HCT116 (cell line): Measurements from ENCODE around the gene TMEM132C. TPM values are rescaled to one million over a fixed set of nuclear protein-coding genes. Genes with fewer than 3 reads are reported as not detected.

ENCODE experiments used
- ATAC-seq: fragments of 200-7000 bp; cut with Tn5 transposase; 2 replicates; pipeline ENCODE4 v1.9.1; 2020; ENCODE audit warnings: mild to moderate bottlenecking, moderate library complexity
- BruUV-seq: library from RNA; stranded (reverse); fragments of 400-500 nt; replicated peaks from 2 replicates; lab custom pipeline; 2021; lab: Mats Ljungman, UMichigan
- CTCF ChIA-PET: fragments of 300-600 bp; sonication (Branson Sonifier 250); formaldehyde crosslinking; loops from one replicate; lab custom pipeline; 2021; ENCODE audit warnings: antibody characterized with exemption; lab: Charles Lee
- POLR2A ChIA-PET: fragments of 300-600, 350-600 bp; sonication (Branson Sonifier 250); formaldehyde crosslinking; loops from one replicate; lab custom pipeline; 2021; ENCODE audit warnings: antibody characterized with exemption; lab: Charles Lee
- RAD21 ChIA-PET, 2 experiments: fragments of 300-600 bp; sonication (Branson Sonifier 250); formaldehyde crosslinking; loops; one replicate each; lab custom pipeline; 2023; ENCODE audit warnings: low total read pairs in 2 of 2; ENCODE audit not compliant: uncharacterized antibody in 2 of 2, unreplicated experiment in 2 of 2, low non-redundant PET in 1 of 2; lab: Charles Lee
- DNase-seq: peaks from one replicate; pipeline ENCODE4 v3.0.0-alpha.2; 2010; ENCODE audit warnings: low read depth, low spot score
- H2AFZ ChIP-seq: fragments of 200-600 bp; shearing (Covaris generic), sonication (generic); 2 replicates; pipeline ENCODE4 v1.6.1; 2017; ENCODE audit warnings: low read depth, mixed run types, mixed read lengths, antibody characterized with exemption, low read length; ENCODE audit not compliant: poor library complexity, severe bottlenecking
- H3K27ac ChIP-seq: 2 replicates; pipeline ENCODE4 v1.5.1; 2012; ENCODE audit warnings: low read depth, low read length
- H3K27me3 ChIP-seq: fragments of 200-600 bp; sonication (generic); 2 replicates; pipeline ENCODE4 v1.6.1; 2016; ENCODE audit warnings: mixed run types, low read length, mixed read lengths; ENCODE audit not compliant: insufficient read depth
- H3K36me3 ChIP-seq, 2 experiments: fragments of 200-500 bp in 1 of 2; fragments of 200-600 bp in 1 of 2; sonication (Bioruptor generic) in 1 of 2; sonication (generic) in 1 of 2; 2 replicates each; pipeline versions ENCODE4 v1.5.1 to v1.6.1; 2014 to 2016; ENCODE audit warnings: low read length in 2 of 2, inconsistent platforms in 1 of 2, mixed read lengths in 1 of 2, mixed run types in 1 of 2; ENCODE audit not compliant: insufficient read depth in 2 of 2, control insufficient read depth in 1 of 2
- H3K4me1 ChIP-seq, 2 experiments: fragments of 200-600 bp in 1 of 2; sonication (generic) in 1 of 2; 2 replicates each; pipeline versions ENCODE4 v1.5.1 to v1.6.1; 2012 to 2017; ENCODE audit warnings: low read length in 2 of 2, inconsistent platforms in 1 of 2, mild to moderate bottlenecking in 1 of 2, mixed read lengths in 1 of 2, mixed run types in 1 of 2, moderate library complexity in 1 of 2; ENCODE audit not compliant: insufficient read depth in 2 of 2, control insufficient read depth in 1 of 2
- H3K4me2 ChIP-seq: fragments of 200-600 bp; sonication (generic); 2 replicates; pipeline ENCODE4 v1.6.1; 2017; ENCODE audit warnings: mixed run types, low read length, mixed read lengths
- H3K4me3 ChIP-seq, 2 experiments: fragments of 200-600 bp in 1 of 2; sonication (generic) in 1 of 2; replicated peaks in 1 of 2; 2 replicates each; pipeline ENCODE4 v1.5.1; 2011 to 2016; ENCODE audit warnings: low read length in 2 of 2, control low read depth in 1 of 2, low read depth in 1 of 2, mild to moderate bottlenecking in 1 of 2, mixed read lengths in 1 of 2, mixed run types in 1 of 2
- H3K79me2 ChIP-seq: fragments of 200-600 bp; sonication (generic); 2 replicates; pipeline ENCODE4 v1.6.1; 2017; ENCODE audit warnings: mild to moderate bottlenecking, mixed run types, low read length, moderate library complexity, mixed read lengths; ENCODE audit not compliant: insufficient read depth
- H3K9ac ChIP-seq: fragments of 200-600 bp; sonication (generic); 2 replicates; pipeline ENCODE4 v1.6.1; 2016; ENCODE audit warnings: low read length, mixed read lengths
- H3K9me2 ChIP-seq: fragments of 200-600 bp; sonication (generic), shearing (Covaris generic); 2 replicates; pipeline ENCODE4 v1.6.1; 2017; ENCODE audit warnings: mixed run types, mild to moderate bottlenecking, moderate library complexity; ENCODE audit not compliant: insufficient read depth
- H3K9me3 ChIP-seq, 2 experiments: fragments of 200-500 bp in 1 of 2; fragments of 200-600 bp in 1 of 2; sonication (Bioruptor generic) in 1 of 2; sonication (generic) in 1 of 2; 2 replicates each; pipeline ENCODE4 v1.6.1; 2014 to 2017; ENCODE audit warnings: low read length in 2 of 2, mixed read lengths in 2 of 2, inconsistent platforms in 1 of 2, low read depth in 1 of 2, mild to moderate bottlenecking in 1 of 2, mixed run types in 1 of 2, moderate library complexity in 1 of 2; ENCODE audit not compliant: control insufficient read depth in 1 of 2, insufficient read depth in 1 of 2
- H4K20me1 ChIP-seq: fragments of 200-600 bp; sonication (generic), shearing (Covaris generic); 2 replicates; pipeline ENCODE4 v1.6.1; 2017; ENCODE audit warnings: mixed run types, mild to moderate bottlenecking, moderate library complexity; ENCODE audit not compliant: insufficient read depth
- CBX3 ChIP-seq: IDR thresholded peaks from 2 replicates; pipeline ENCODE4 v1.6.1; 2012; ENCODE audit warnings: low read depth
- CEBPB ChIP-seq: IDR thresholded peaks from 2 replicates; pipeline ENCODE4 v1.6.1; 2012; ENCODE audit warnings: low read depth
- EGR1 ChIP-seq: IDR thresholded peaks from 2 replicates; pipeline ENCODE4 v1.6.1; 2012; ENCODE audit warnings: low read depth
- EZH2 ChIP-seq: fragments of 200-600 bp; sonication (generic); IDR thresholded peaks from 2 replicates; pipeline ENCODE4 v1.6.1; 2017; ENCODE audit warnings: antibody characterized with exemption, mixed run types
- EZH2phosphoT487 ChIP-seq: fragments of 200-600 bp; IDR thresholded peaks from 2 replicates; pipeline ENCODE4 v1.6.1; 2018; ENCODE audit warnings: antibody characterized with exemption, borderline replicate concordance
- FOSL1 ChIP-seq: IDR thresholded peaks from 2 replicates; pipeline ENCODE4 v1.6.1; 2012; ENCODE audit warnings: low read depth
- JUND ChIP-seq: IDR thresholded peaks from 2 replicates; pipeline ENCODE4 v1.6.1; 2012
- POLR2A ChIP-seq: IDR thresholded peaks from 2 replicates; pipeline ENCODE4 v1.7.0; 2011; ENCODE audit warnings: borderline replicate concordance; ENCODE audit not compliant: insufficient read depth, insufficient read length; ENCODE audit errors: extremely low read depth
- POLR2AphosphoS5 ChIP-seq: IDR thresholded peaks from 2 replicates; pipeline ENCODE4 v1.6.1; 2011; ENCODE audit warnings: mild to moderate bottlenecking, low read depth, low read length, moderate library complexity
- SIN3A ChIP-seq: IDR thresholded peaks from 2 replicates; pipeline ENCODE4 v1.6.1; 2012; ENCODE audit warnings: low read depth
- SP1 ChIP-seq: IDR thresholded peaks from 2 replicates; pipeline ENCODE4 v1.6.1; 2012; ENCODE audit warnings: low read depth
- SRF ChIP-seq: IDR thresholded peaks from 2 replicates; pipeline ENCODE4 v1.6.1; 2012; ENCODE audit warnings: low read depth
- TCF7L2 ChIP-seq: IDR thresholded peaks from 2 replicates; pipeline ENCODE4 v1.7.0; 2011; ENCODE audit warnings: borderline replicate concordance, inconsistent platforms; ENCODE audit not compliant: insufficient read depth, insufficient read length; ENCODE audit errors: extremely low read depth
- YY1 ChIP-seq: IDR thresholded peaks from 2 replicates; pipeline ENCODE4 v1.6.1; 2011; ENCODE audit warnings: low read length, low read depth, moderate library complexity, mild to moderate bottlenecking; ENCODE audit not compliant: insufficient replicate concordance; ENCODE audit errors: extremely low read depth
- ZFX ChIP-seq: fragments of 450-650 bp; IDR thresholded peaks from 2 replicates; pipeline ENCODE4 v1.6.1; 2017
- ZNF274 ChIP-seq: fragments of 200-500 bp; sonication (Bioruptor generic); IDR thresholded peaks from 2 replicates; pipeline ENCODE4 v1.6.1; 2014; ENCODE audit warnings: mild to moderate bottlenecking, low read depth, low read length, inconsistent platforms
- intact Hi-C: fragments of 100-400 bp; cut with micrococcal nuclease; formaldehyde crosslinking; loops from 2 replicates; pipeline ENCODE4 v1.10.0; 2022
- total RNA-seq: library from RNA; stranded (reverse); gene quantifications from one replicate; pipeline ENCODE4 v1.2.1, GENCODE V29; 2021; ENCODE audit not compliant: unreplicated experiment
- TF ChIP-seq, protein P1 (sequence below), 3 experiments: fragments of 200-600 bp in 1 of 3; sonication (generic) in 1 of 3; IDR thresholded peaks in 2 of 3; conservative IDR thresholded peaks in 1 of 3; 2 replicates each; pipeline ENCODE4 v1.5.1; 2012 to 2017; ENCODE audit warnings: low read depth in 2 of 3, low read length in 2 of 3, antibody characterized with exemption in 1 of 3, borderline replicate concordance in 1 of 3, control low read depth in 1 of 3, mild to moderate bottlenecking in 1 of 3, mixed read lengths in 1 of 3, mixed run types in 1 of 3, moderate library complexity in 1 of 3; ENCODE audit not compliant: insufficient read depth in 1 of 3
- TF ChIP-seq, protein P2 (sequence below): IDR thresholded peaks from 2 replicates; pipeline ENCODE4 v1.6.1; 2011; ENCODE audit warnings: mild to moderate bottlenecking, low read length, moderate library complexity; ENCODE audit not compliant: insufficient replicate concordance; ENCODE audit errors: extremely low read depth
- TF ChIP-seq, protein P3 (sequence below): IDR thresholded peaks from 2 replicates; pipeline ENCODE4 v1.6.1; 2012

Gene TMEM132C
- total RNA-seq, 1 experiment from 2014 or later = not detected

DNA sequence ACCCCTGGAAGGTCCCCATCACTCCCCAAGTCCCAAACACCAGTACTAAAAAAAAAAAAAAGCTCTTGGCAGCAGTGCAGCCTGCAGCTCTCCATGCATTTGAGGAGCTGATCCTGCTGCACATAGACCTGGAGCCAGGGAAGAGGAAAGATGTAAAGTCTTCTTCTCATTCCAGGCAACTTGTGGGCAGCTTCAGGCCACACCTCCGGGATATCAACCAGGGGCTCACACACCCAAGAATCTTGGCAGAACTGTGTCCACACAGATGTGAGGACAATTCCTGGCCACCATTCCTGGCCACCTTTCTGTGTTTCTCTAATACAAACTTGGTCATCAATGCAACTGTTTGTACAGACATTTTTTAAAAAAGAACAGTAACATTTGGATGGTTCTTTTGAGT is 72.7 kb downstream of the TMEM132C start (continued):
- TF ChIP-seq, protein P1, sequence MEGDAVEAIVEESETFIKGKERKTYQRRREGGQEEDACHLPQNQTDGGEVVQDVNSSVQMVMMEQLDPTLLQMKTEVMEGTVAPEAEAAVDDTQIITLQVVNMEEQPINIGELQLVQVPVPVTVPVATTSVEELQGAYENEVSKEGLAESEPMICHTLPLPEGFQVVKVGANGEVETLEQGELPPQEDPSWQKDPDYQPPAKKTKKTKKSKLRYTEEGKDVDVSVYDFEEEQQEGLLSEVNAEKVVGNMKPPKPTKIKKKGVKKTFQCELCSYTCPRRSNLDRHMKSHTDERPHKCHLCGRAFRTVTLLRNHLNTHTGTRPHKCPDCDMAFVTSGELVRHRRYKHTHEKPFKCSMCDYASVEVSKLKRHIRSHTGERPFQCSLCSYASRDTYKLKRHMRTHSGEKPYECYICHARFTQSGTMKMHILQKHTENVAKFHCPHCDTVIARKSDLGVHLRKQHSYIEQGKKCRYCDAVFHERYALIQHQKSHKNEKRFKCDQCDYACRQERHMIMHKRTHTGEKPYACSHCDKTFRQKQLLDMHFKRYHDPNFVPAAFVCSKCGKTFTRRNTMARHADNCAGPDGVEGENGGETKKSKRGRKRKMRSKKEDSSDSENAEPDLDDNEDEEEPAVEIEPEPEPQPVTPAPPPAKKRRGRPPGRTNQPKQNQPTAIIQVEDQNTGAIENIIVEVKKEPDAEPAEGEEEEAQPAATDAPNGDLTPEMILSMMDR (IDR thresholded peaks at IDR 0.05 in 2 of 3, conservative IDR thresholded peaks at IDR 0.05 in 1 of 3; ENCODE audit: borderline replicate concordance in 1 of 3, insufficient read depth in 1 of 3, low read depth in 2 of 3, low read length in 2 of 3) = no peak
- TF ChIP-seq, protein P2, sequence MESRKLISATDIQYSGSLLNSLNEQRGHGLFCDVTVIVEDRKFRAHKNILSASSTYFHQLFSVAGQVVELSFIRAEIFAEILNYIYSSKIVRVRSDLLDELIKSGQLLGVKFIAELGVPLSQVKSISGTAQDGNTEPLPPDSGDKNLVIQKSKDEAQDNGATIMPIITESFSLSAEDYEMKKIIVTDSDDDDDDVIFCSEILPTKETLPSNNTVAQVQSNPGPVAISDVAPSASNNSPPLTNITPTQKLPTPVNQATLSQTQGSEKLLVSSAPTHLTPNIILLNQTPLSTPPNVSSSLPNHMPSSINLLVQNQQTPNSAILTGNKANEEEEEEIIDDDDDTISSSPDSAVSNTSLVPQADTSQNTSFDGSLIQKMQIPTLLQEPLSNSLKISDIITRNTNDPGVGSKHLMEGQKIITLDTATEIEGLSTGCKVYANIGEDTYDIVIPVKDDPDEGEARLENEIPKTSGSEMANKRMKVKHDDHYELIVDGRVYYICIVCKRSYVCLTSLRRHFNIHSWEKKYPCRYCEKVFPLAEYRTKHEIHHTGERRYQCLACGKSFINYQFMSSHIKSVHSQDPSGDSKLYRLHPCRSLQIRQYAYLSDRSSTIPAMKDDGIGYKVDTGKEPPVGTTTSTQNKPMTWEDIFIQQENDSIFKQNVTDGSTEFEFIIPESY = no peak
- no peak for TF ChIP-seq TCF7L2
- TF ChIP-seq POLR2A = no peak
- TF ChIP-seq, all 23 proteins: peak for 0

DNA sequence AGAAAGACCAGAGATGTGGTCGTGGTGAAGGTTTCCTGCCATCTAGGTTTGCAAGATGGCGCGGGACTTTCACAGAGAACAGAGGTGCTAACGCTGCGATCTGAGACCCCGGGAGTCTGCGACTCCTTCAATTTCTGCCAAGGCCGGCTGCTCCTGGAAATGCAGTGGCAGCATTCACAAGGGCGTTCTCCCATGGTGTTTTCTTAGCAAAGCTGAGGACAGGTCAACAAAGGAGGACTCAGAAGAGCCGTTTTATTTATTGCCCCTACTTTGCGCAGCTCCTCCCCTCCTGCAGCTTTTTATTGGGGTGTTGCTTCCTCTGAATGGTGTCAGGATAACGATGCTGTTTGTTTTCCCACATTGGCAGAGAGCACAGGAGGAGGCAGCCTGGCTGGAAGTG is 86.3 kb downstream of the TMEM132C start:
- BruUV-seq = no TSS peak
- Histone ChIP-seq H3K9me2 (no peaks in the 10 kb centered on the region), H3K79me2 (no peaks in the 10 kb centered on the region), H4K20me1 (no peaks in the 10 kb centered on the region), H3K27ac (no peak overlapping the region), H3K27me3 (no peaks in the 10 kb centered on the region), H2AFZ (no peak overlapping the region), H3K9me3 (peaks cover 3 to 20% of the 10 kb centered on the region in 2 experiments; a peak in 2 of 4 replicates), H3K9ac (no peak overlapping the region), H3K36me3 (no peaks in the 10 kb centered on the region), H3K4me2 (no peak overlapping the region), H3K4me3 (no peak overlapping the region), H3K4me1 (no peaks in the 10 kb centered on the region)
- ATAC-seq (no peak), DNase-seq (no peak)
- POLR2A ChIA-PET = no interaction called here
- RAD21 ChIA-PET = no interaction called here
- CTCF ChIA-PET = no interaction called here
- intact Hi-C loops = no loop called here
- no peak for TF ChIP-seq FOSL1
- no peak for TF ChIP-seq POLR2A
- no peak for TF ChIP-seq JUND
- TF ChIP-seq SIN3A = no peak
- no peak for TF ChIP-seq POLR2AphosphoS5
- TF ChIP-seq ZFX = no peak
- no peak for TF ChIP-seq YY1
- TF ChIP-seq EGR1 = no peak
- TF ChIP-seq SP1 = no peak
- TF ChIP-seq TCF7L2 = no peak
- no peak for TF ChIP-seq EZH2phosphoT487
- TF ChIP-seq ZNF274 = no peak
- no peak for TF ChIP-seq SRF
- TF ChIP-seq CBX3 = no peak
- no peak for TF ChIP-seq CEBPB
- TF ChIP-seq, protein P3, sequence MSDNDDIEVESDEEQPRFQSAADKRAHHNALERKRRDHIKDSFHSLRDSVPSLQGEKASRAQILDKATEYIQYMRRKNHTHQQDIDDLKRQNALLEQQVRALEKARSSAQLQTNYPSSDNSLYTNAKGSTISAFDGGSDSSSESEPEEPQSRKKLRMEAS = no peak
- TF ChIP-seq, protein P1 (IDR thresholded peaks at IDR 0.05 in 2 of 3, conservative IDR thresholded peaks at IDR 0.05 in 1 of 3; ENCODE audit: borderline replicate concordance in 1 of 3, insufficient read depth in 1 of 3, low read depth in 2 of 3, low read length in 2 of 3) = no peak
- no peak for TF ChIP-seq EZH2
